ENCODE results near the gene DEFB119. TPM values are rescaled to one million over a fixed set of nuclear protein-coding genes. Genes with fewer than 3 reads are reported as not detected.

Gene DEFB119
- total RNA-seq, 4 donors from 2014 or later: 2.7 TPM; not detected in 3

- Histone ChIP-seq H3K4me1 (no peaks in the 10 kb centered on the region), H3K27me3 (no peaks in the 10 kb centered on the region), H3K36me3 (no peaks in the 10 kb centered on the region), H3K27ac (replicated peaks in 1 of 4) (no peak overlapping the region), H3K9me3 (peaks cover 0 to 12% (median 4%) of the 10 kb centered on the region in 4 donors), H3K4me3 (no peak overlapping the region)
- no peak for TF ChIP-seq EP300 (IDR thresholded peaks at IDR 0.05)
- no peak for TF ChIP-seq POLR2AphosphoS5 (IDR thresholded peaks at IDR 0.05)
- TF ChIP-seq, protein P1, sequence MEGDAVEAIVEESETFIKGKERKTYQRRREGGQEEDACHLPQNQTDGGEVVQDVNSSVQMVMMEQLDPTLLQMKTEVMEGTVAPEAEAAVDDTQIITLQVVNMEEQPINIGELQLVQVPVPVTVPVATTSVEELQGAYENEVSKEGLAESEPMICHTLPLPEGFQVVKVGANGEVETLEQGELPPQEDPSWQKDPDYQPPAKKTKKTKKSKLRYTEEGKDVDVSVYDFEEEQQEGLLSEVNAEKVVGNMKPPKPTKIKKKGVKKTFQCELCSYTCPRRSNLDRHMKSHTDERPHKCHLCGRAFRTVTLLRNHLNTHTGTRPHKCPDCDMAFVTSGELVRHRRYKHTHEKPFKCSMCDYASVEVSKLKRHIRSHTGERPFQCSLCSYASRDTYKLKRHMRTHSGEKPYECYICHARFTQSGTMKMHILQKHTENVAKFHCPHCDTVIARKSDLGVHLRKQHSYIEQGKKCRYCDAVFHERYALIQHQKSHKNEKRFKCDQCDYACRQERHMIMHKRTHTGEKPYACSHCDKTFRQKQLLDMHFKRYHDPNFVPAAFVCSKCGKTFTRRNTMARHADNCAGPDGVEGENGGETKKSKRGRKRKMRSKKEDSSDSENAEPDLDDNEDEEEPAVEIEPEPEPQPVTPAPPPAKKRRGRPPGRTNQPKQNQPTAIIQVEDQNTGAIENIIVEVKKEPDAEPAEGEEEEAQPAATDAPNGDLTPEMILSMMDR (IDR thresholded peaks at IDR 0.05): no peak
- TF ChIP-seq POLR2A (IDR thresholded peaks at IDR 0.05; ENCODE audit: low read depth): no peak
- no peak for DNase-seq (ENCODE audit: extremely low spot score)
- intact Hi-C loops (cut with DNase I): no loop called here
- 55% methylated on average over 4 of the region's 4 CpGs for WGBS
These were observed 27.1 kb downstream of the DEFB119 start for GRCh38 chr20:31363295-31363694.

- Histone ChIP-seq H3K27ac (replicated peaks in 1 of 4) (no peak overlapping the region), H3K4me1 (no peaks in the 10 kb centered on the region), H3K4me3 (no peak overlapping the region), H3K9me3 (no peaks in the 10 kb centered on the region), H3K27me3 (no peaks in the 10 kb centered on the region), H3K36me3 (no peaks in the 10 kb centered on the region)
- no peak for DNase-seq (ENCODE audit: extremely low spot score)
- no peak for TF ChIP-seq POLR2AphosphoS5 (IDR thresholded peaks at IDR 0.05)
- TF ChIP-seq, protein P1 (IDR thresholded peaks at IDR 0.05): no peak
- TF ChIP-seq POLR2A (IDR thresholded peaks at IDR 0.05; ENCODE audit: low read depth): no peak
- intact Hi-C loops (cut with DNase I): no loop called here
- 50% methylated on average over 1 of the region's 1 CpG for WGBS
These were observed 34.4 kb downstream of the DEFB119 start for GRCh38 chr20:31355981-31356380.

- no peaks in the 10 kb centered on the region for H3K36me3 ChIP-seq
- no peaks in the 10 kb centered on the region for H3K9me3 ChIP-seq
- H3K27ac ChIP-seq (replicated peaks in 1 of 4): no peak overlapping the region
- H3K4me1 ChIP-seq: no peaks in the 10 kb centered on the region
- no peak overlapping the region for H3K4me3 ChIP-seq
- no peaks in the 10 kb centered on the region for H3K27me3 ChIP-seq
- no peak for DNase-seq (ENCODE audit: extremely low spot score)
- intact Hi-C loops (cut with DNase I): no loop called here
- TF ChIP-seq, protein P1 (IDR thresholded peaks at IDR 0.05): no peak
- no peak for TF ChIP-seq EP300 (IDR thresholded peaks at IDR 0.05)
- TF ChIP-seq POLR2AphosphoS5 (IDR thresholded peaks at IDR 0.05): no peak
- TF ChIP-seq POLR2A (IDR thresholded peaks at IDR 0.05; ENCODE audit: low read depth): no peak
These were observed 48.9 kb downstream of the DEFB119 start for GRCh38 chr20:31341470-31341869.

GRCh38 chr20:31330893-31331292 lies 59.5 kb downstream of the DEFB119 start:
- Histone ChIP-seq H3K27me3 (no peaks in the 10 kb centered on the region), H3K4me1 (no peaks in the 10 kb centered on the region), H3K4me3 (no peak overlapping the region), H3K36me3 (no peaks in the 10 kb centered on the region), H3K27ac (replicated peaks in 1 of 4) (no peak overlapping the region), H3K9me3 (peaks cover 0 to 22% (median 2%) of the 10 kb centered on the region in 4 donors)
- DNase-seq (ENCODE audit: extremely low spot score): no peak
- TF ChIP-seq, protein P1 (IDR thresholded peaks at IDR 0.05): no peak
- no peak for TF ChIP-seq EP300 (IDR thresholded peaks at IDR 0.05)
- TF ChIP-seq POLR2A (IDR thresholded peaks at IDR 0.05; ENCODE audit: low read depth): no peak
- TF ChIP-seq POLR2AphosphoS5 (IDR thresholded peaks at IDR 0.05): no peak
- intact Hi-C loops (cut with DNase I): no loop called here

Small RNA genes lying within 50 kb of the gene (small RNA-seq; reads per million reads assigned to genes)
- gene DEFB117 (0 reads per million in 3 donors), gene RF00561 (0 reads per million in 3 donors), gene RNA5SP480 (0 reads per million in 3 donors)

Other genes with a start within 250 kb of the DEFB119 start
- not detected for gene DEFB115, start 132.9 kb downstream of the DEFB119 start, total RNA-seq
- gene DEFB116, start 82.0 kb downstream of the DEFB119 start, total RNA-seq: not detected
- gene DEFB118, start 22.0 kb downstream of the DEFB119 start, total RNA-seq: not detected
- gene DEFB121, start 15.6 kb upstream of the DEFB119 start, total RNA-seq: not detected
- not detected for gene DEFB123, start 50.0 kb upstream of the DEFB119 start, total RNA-seq
- not detected for gene DEFB124, start 84.5 kb upstream of the DEFB119 start, total RNA-seq
- 10 to 100 TPM in 1 of 4 donors, 1 to 10 TPM in 3; 3.7 to 10.2 (median 7.1) TPM for gene REM1, start 84.7 kb upstream of the DEFB119 start, total RNA-seq
- 10 to 100 TPM; 41.5 to 67.7 (median 47.6) TPM for gene HM13, start 123.9 kb upstream of the DEFB119 start, total RNA-seq
- 100 to 1,000 TPM; 199 to 744 (median 532) TPM for gene ID1, start 214.7 kb upstream of the DEFB119 start, total RNA-seq
- gene COX4I2, start 247.3 kb upstream of the DEFB119 start, total RNA-seq: 10 to 100 TPM in 1 of 4 donors, 1 to 10 TPM in 3; 2.1 to 14.2 (median 7.1) TPM